ENCODE measurements around the gene LPCAT1.
"Not testable (repeated sequence)": the region's sequence is repeated elsewhere in the genome, so short reads cannot be mapped to it uniquely, and the experiment has no call there.

Gene LPCAT1

GRCh38 chr5:1431896-1432295 lies 91.9 kb downstream of the LPCAT1 start:
- no peak overlapping the region for H3K27ac ChIP-seq
- no peaks in the 10 kb centered on the region for H3K36me3 ChIP-seq
- H4K20me1 ChIP-seq = no peaks in the 10 kb centered on the region
- no peak overlapping the region for H3K4me3 ChIP-seq
- peaks cover 9% of the 10 kb centered on the region for H3K4me1 ChIP-seq
- TF ChIP-seq Cebpa-rat (IDR thresholded peaks at IDR 0.05) = no peak
- H3K27me3 ChIP-seq = no peaks in the 10 kb centered on the region
- no peak overlapping the region for H3K4me2 ChIP-seq
- peaks cover 57% of the 10 kb centered on the region for H3K9me3 ChIP-seq
- H3K9ac ChIP-seq = no peak overlapping the region

GRCh38 chr5:1431021-1431811 lies 92.5 kb downstream of the LPCAT1 start:
- H3K36me3 ChIP-seq = no peaks in the 10 kb centered on the region
- no peak overlapping the region for H3K27ac ChIP-seq
- H3K9me3 ChIP-seq = peaks cover 64% of the 10 kb centered on the region
- no peak for TF ChIP-seq Cebpa-rat (IDR thresholded peaks at IDR 0.05)
- H3K27me3 ChIP-seq = no peaks in the 10 kb centered on the region
- H3K4me3 ChIP-seq = no peak overlapping the region
- H3K9ac ChIP-seq = no peak overlapping the region
- no peak overlapping the region for H3K4me2 ChIP-seq
- 0 out of 2 replicates have a peak, but pooled peaks cover 2% of the 10 kb centered on the region for H3K4me1 ChIP-seq
- H4K20me1 ChIP-seq = no peaks in the 10 kb centered on the region

- no peak overlapping the region for H3K4me2 ChIP-seq
- H3K9ac ChIP-seq = no peak overlapping the region
- TF ChIP-seq Cebpa-rat (IDR thresholded peaks at IDR 0.05) = no peak
- no peak overlapping the region for H3K27ac ChIP-seq
- H3K4me1 ChIP-seq = no peaks in the 10 kb centered on the region
- H4K20me1 ChIP-seq = no peaks in the 10 kb centered on the region
- no peaks in the 10 kb centered on the region for H3K36me3 ChIP-seq
- H3K27me3 ChIP-seq = no peaks in the 10 kb centered on the region
- H3K9me3 ChIP-seq = peaks cover 72% of the 10 kb centered on the region
- no peak overlapping the region for H3K4me3 ChIP-seq
Measured at GRCh38 chr5:1430121-1430795, 93.5 kb downstream of the LPCAT1 start.

- H3K4me3 ChIP-seq = no peak overlapping the region
- H3K4me2 ChIP-seq = no peak overlapping the region
- H3K4me1 ChIP-seq = no peaks in the 10 kb centered on the region
- no peaks in the 10 kb centered on the region for H3K36me3 ChIP-seq
- H3K9me3 ChIP-seq = peaks cover 76% of the 10 kb centered on the region
- no peak for TF ChIP-seq Cebpa-rat (IDR thresholded peaks at IDR 0.05)
- H3K27ac ChIP-seq = no peak overlapping the region
- no peaks in the 10 kb centered on the region for H3K27me3 ChIP-seq
- H4K20me1 ChIP-seq = no peaks in the 10 kb centered on the region
- H3K9ac ChIP-seq = no peak overlapping the region
Measured at GRCh38 chr5:1429496-1429895, 94.3 kb downstream of the LPCAT1 start.

- H3K9me3 ChIP-seq = peaks cover 74% of the 10 kb centered on the region
- H3K9ac ChIP-seq = no peak overlapping the region
- no peak overlapping the region for H3K4me3 ChIP-seq
- H3K27me3 ChIP-seq = no peaks in the 10 kb centered on the region
- no peaks in the 10 kb centered on the region for H4K20me1 ChIP-seq
- no peak for TF ChIP-seq Cebpa-rat (IDR thresholded peaks at IDR 0.05)
- H3K4me2 ChIP-seq = no peak overlapping the region
- H3K36me3 ChIP-seq = no peaks in the 10 kb centered on the region
- no peak overlapping the region for H3K27ac ChIP-seq
- H3K4me1 ChIP-seq = no peaks in the 10 kb centered on the region
Measured at GRCh38 chr5:1429066-1429465, 94.7 kb downstream of the LPCAT1 start.

GRCh38 chr5:1428107-1428506 lies 95.7 kb downstream of the LPCAT1 start:
- Histone ChIP-seq H3K4me2 (no peak overlapping the region), H3K9me3 (peaks cover 64% of the 10 kb centered on the region), H3K27ac (no peak overlapping the region), H3K4me1 (no peaks in the 10 kb centered on the region), H3K27me3 (no peaks in the 10 kb centered on the region), H3K4me3 (0 out of 2 replicates have a peak overlapping the region, but pooled peaks have one; percentile 14), H4K20me1 (no peaks in the 10 kb centered on the region), H3K9ac (no peak overlapping the region), H3K36me3 (no peaks in the 10 kb centered on the region)
- TF ChIP-seq Cebpa-rat (IDR thresholded peaks at IDR 0.05) = no peak

GRCh38 chr5:1424716-1425115 lies 99.0 kb downstream of the LPCAT1 start:
- H3K4me1 ChIP-seq = peaks cover 24% of the 10 kb centered on the region
- H3K9ac ChIP-seq = no peak overlapping the region
- no peak overlapping the region for H3K27ac ChIP-seq
- no peaks in the 10 kb centered on the region for H3K27me3 ChIP-seq
- peaks cover 47% of the 10 kb centered on the region for H3K9me3 ChIP-seq
- no peak for TF ChIP-seq Cebpa-rat (IDR thresholded peaks at IDR 0.05)
- H3K36me3 ChIP-seq = no peaks in the 10 kb centered on the region
- H4K20me1 ChIP-seq = no peaks in the 10 kb centered on the region
- H3K4me2 ChIP-seq = no peak overlapping the region
- no peak overlapping the region for H3K4me3 ChIP-seq

- Histone ChIP-seq H3K27ac (no peak overlapping the region), H3K4me3 (no peak overlapping the region), H3K36me3 (no peaks in the 10 kb centered on the region), H3K4me2 (no peak overlapping the region), H3K27me3 (no peaks in the 10 kb centered on the region), H3K9me3 (peaks cover 40% of the 10 kb centered on the region), H3K4me1 (peaks cover 31% of the 10 kb centered on the region), H4K20me1 (no peaks in the 10 kb centered on the region), H3K9ac (no peak overlapping the region)
- TF ChIP-seq Cebpa-rat (IDR thresholded peaks at IDR 0.05) = no peak
Measured at GRCh38 chr5:1423901-1424603, 99.7 kb downstream of the LPCAT1 start.

- not testable (repeated sequence) for H3K4me2 ChIP-seq, H3K27ac ChIP-seq, H3K9ac ChIP-seq, H3K36me3 ChIP-seq, H4K20me1 ChIP-seq, H3K27me3 ChIP-seq, H3K4me3 ChIP-seq
- peaks cover 36% of the 10 kb centered on the region for H3K4me1 ChIP-seq
- H3K9me3 ChIP-seq = peaks cover 31% of the 10 kb centered on the region
Measured at GRCh38 chr5:1422522-1422921, 101.2 kb downstream of the LPCAT1 start.
